ACC112 (cell line): ENCODE data around the gene SFXN5.

Experiments used
- H2AFZ ChIP-seq: fragments of 200-600 bp; sonication (generic); one replicate; pipeline ENCODE4 v1.6.0; 2017; ENCODE audit warnings: antibody characterized with exemption, low read length; ENCODE audit not compliant: unreplicated experiment
- H3K27ac ChIP-seq: fragments of 200-600 bp; sonication (generic); 2 replicates; pipeline ENCODE4 v1.5.1; 2014; ENCODE audit warnings: low read depth, mild to moderate bottlenecking, antibody characterized with exemption, low read length, moderate library complexity
- H3K27me3 ChIP-seq: fragments of 200-600 bp; sonication (generic); 2 replicates; pipeline ENCODE4 v1.6.1; 2014; ENCODE audit warnings: mild to moderate bottlenecking, antibody characterized with exemption, low read length, moderate library complexity, mixed read lengths; ENCODE audit not compliant: insufficient read depth
- H3K36me3 ChIP-seq: fragments of 200-600 bp; sonication (generic); 2 replicates; pipeline ENCODE4 v1.6.1; 2016; ENCODE audit warnings: mild to moderate bottlenecking, antibody characterized with exemption, low read length, moderate library complexity, mixed read lengths; ENCODE audit not compliant: insufficient read depth
- H3K4me1 ChIP-seq: fragments of 200-600 bp; sonication (generic); one replicate; pipeline ENCODE4 v1.6.1; 2016; ENCODE audit warnings: low read length, mixed read lengths; ENCODE audit not compliant: insufficient read depth, unreplicated experiment, control insufficient read depth
- H3K4me3 ChIP-seq: fragments of 200-600 bp; sonication (generic); 2 replicates; pipeline ENCODE4 v1.5.1; 2014; ENCODE audit warnings: mild to moderate bottlenecking, low read depth, low read length
- H3K79me2 ChIP-seq: fragments of 200-600 bp; sonication (generic); one replicate; pipeline ENCODE4 v1.6.0; 2016; ENCODE audit warnings: low read length; ENCODE audit not compliant: control insufficient read depth, unreplicated experiment, insufficient read depth

The SFXN5 gene

GRCh38 chr2:72980535-72981217 lies 90.8 kb downstream of the SFXN5 start:
- no peak overlapping the region for H2AFZ ChIP-seq
- H3K79me2 ChIP-seq, result no peaks in the 10 kb centered on the region
- H3K4me3 ChIP-seq, result no peak overlapping the region
- H3K27me3 ChIP-seq, result no peaks in the 10 kb centered on the region
- H3K36me3 ChIP-seq, result no peaks in the 10 kb centered on the region
- H3K27ac ChIP-seq, result no peak overlapping the region
- H3K4me1 ChIP-seq, result peaks cover 5% of the 10 kb centered on the region

- no peak overlapping the region for H2AFZ ChIP-seq
- H3K4me1 ChIP-seq, result peaks cover 5% of the 10 kb centered on the region
- H3K27ac ChIP-seq, result no peak overlapping the region
- H3K4me3 ChIP-seq, result no peak overlapping the region
- H3K27me3 ChIP-seq, result no peaks in the 10 kb centered on the region
- H3K36me3 ChIP-seq, result no peaks in the 10 kb centered on the region
- H3K79me2 ChIP-seq, result no peaks in the 10 kb centered on the region
These were observed 91.6 kb downstream of the SFXN5 start for GRCh38 chr2:72979896-72980295.

- H3K4me1 ChIP-seq, result no peaks in the 10 kb centered on the region
- no peak overlapping the region for H3K4me3 ChIP-seq
- no peak overlapping the region for H3K27ac ChIP-seq
These were observed 96.5 kb downstream of the SFXN5 start for GRCh38 chr2:72975017-72975416.

GRCh38 chr2:72974436-72974754 lies 97.1 kb downstream of the SFXN5 start:
- H2AFZ ChIP-seq, result no peak overlapping the region

More at GRCh38 chr2:72975017-72975416, 96.5 kb downstream of the SFXN5 start:
- Histone ChIP-seq H3K79me2 (no peaks in the 10 kb centered on the region), H3K36me3 (no peaks in the 10 kb centered on the region), H2AFZ (no peak overlapping the region), H3K27me3 (no peaks in the 10 kb centered on the region)

GRCh38 chr2:72973566-72974435 lies 97.7 kb downstream of the SFXN5 start:
- no peak overlapping the region for H3K4me3 ChIP-seq
- H2AFZ ChIP-seq, result no peak overlapping the region
- H3K27me3 ChIP-seq, result no peaks in the 10 kb centered on the region
- no peaks in the 10 kb centered on the region for H3K36me3 ChIP-seq
- no peaks in the 10 kb centered on the region for H3K79me2 ChIP-seq
- no peak overlapping the region for H3K27ac ChIP-seq
- H3K4me1 ChIP-seq, result no peaks in the 10 kb centered on the region

More at GRCh38 chr2:72974436-72974754, 97.1 kb downstream of the SFXN5 start:
- no peaks in the 10 kb centered on the region for H3K36me3 ChIP-seq
- no peak overlapping the region for H3K27ac ChIP-seq
- H3K4me1 ChIP-seq, result no peaks in the 10 kb centered on the region
- no peaks in the 10 kb centered on the region for H3K79me2 ChIP-seq
- H3K27me3 ChIP-seq, result no peaks in the 10 kb centered on the region
- no peak overlapping the region for H3K4me3 ChIP-seq

- no peak overlapping the region for H2AFZ ChIP-seq
- no peak overlapping the region for H3K27ac ChIP-seq
- H3K4me1 ChIP-seq, result no peaks in the 10 kb centered on the region
- H3K4me3 ChIP-seq, result no peak overlapping the region
- H3K79me2 ChIP-seq, result no peaks in the 10 kb centered on the region
- H3K36me3 ChIP-seq, result no peaks in the 10 kb centered on the region
- H3K27me3 ChIP-seq, result no peaks in the 10 kb centered on the region
These were observed 98.4 kb downstream of the SFXN5 start for GRCh38 chr2:72973137-72973535.

- H3K27ac ChIP-seq, result no peak overlapping the region
- H3K4me3 ChIP-seq, result no peak overlapping the region
- no peaks in the 10 kb centered on the region for H3K27me3 ChIP-seq
- no peaks in the 10 kb centered on the region for H3K4me1 ChIP-seq
- H3K36me3 ChIP-seq, result no peaks in the 10 kb centered on the region
- H2AFZ ChIP-seq, result no peak overlapping the region
- H3K79me2 ChIP-seq, result no peaks in the 10 kb centered on the region
These were observed 99.0 kb downstream of the SFXN5 start for GRCh38 chr2:72972352-72973136.

GRCh38 chr2:72971036-72971435 lies 100.5 kb downstream of the SFXN5 start:
- no peaks in the 10 kb centered on the region for H3K36me3 ChIP-seq
- no peaks in the 10 kb centered on the region for H3K79me2 ChIP-seq
- H2AFZ ChIP-seq, result no peak overlapping the region
- H3K4me3 ChIP-seq, result no peak overlapping the region
- H3K27ac ChIP-seq, result no peak overlapping the region
- no peaks in the 10 kb centered on the region for H3K27me3 ChIP-seq
- no peaks in the 10 kb centered on the region for H3K4me1 ChIP-seq

GRCh38 chr2:72969706-72970105 lies 101.8 kb downstream of the SFXN5 start:
- no peaks in the 10 kb centered on the region for H3K79me2 ChIP-seq
- no peak overlapping the region for H3K4me3 ChIP-seq
- no peaks in the 10 kb centered on the region for H3K4me1 ChIP-seq
- no peak overlapping the region for H2AFZ ChIP-seq
- H3K36me3 ChIP-seq, result no peaks in the 10 kb centered on the region
- no peak overlapping the region for H3K27ac ChIP-seq
- H3K27me3 ChIP-seq, result no peaks in the 10 kb centered on the region

- Histone ChIP-seq H3K36me3 (no peaks in the 10 kb centered on the region), H3K4me1 (no peaks in the 10 kb centered on the region), H2AFZ (no peak overlapping the region), H3K79me2 (no peaks in the 10 kb centered on the region), H3K4me3 (no peak overlapping the region), H3K27me3 (no peaks in the 10 kb centered on the region), H3K27ac (no peak overlapping the region)
These were observed 103.2 kb downstream of the SFXN5 start for GRCh38 chr2:72968286-72968685.
